ENCODE results near the gene KRTAP10-7.
"Not testable (repeated sequence)": the region's sequence is repeated elsewhere in the genome, so short reads cannot be mapped to it uniquely, and the experiment has no call there.

KRTAP10-7 gene

GRCh38 chr21:44626262-44626661 is 25.9 kb downstream of the KRTAP10-7 start:
- WGBS, 2 experiments (ENCODE audit: insufficient coverage in 2 of 2), result 90 to 91% methylated on average over 8 to 10 of the region's 10 CpGs

DNA sequence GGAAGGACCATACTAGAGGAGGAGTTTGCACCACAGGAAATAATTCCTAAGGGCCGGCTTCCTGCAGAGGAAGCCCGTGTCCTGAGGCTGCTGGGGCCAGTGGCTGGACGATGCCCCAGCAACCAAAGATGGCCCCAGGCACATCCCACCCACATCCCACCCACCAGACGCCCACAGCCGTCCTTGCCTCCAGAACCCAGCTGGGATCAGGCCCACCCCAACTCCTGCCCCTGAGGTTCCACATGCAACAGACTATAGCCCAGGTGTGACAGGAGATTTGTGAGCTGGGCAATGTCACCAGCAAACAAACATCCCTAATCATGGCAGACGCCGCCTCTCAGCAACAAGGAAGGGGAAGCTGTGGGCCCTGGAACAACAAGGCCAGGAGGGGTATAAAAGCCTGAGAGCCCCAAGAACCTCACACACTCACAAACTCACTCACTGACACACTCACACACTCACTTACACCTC is 26.3 kb downstream of the KRTAP10-7 start, which contains the start of gene KRTAP10-9:
Gene KRTAP10-9 (plus strand): TSS at position 421 of the 471 bp plus-strand sequence. CDS start 79 bp downstream, outside the sequence.
- WGBS, 2 experiments (ENCODE audit: insufficient coverage in 2 of 2), result 82 to 89% methylated on average over 2 to 6 of the region's 7 CpGs
- Histone ChIP-seq H3K4me3 (ENCODE audit: extremely low read depth, insufficient read depth, low read length, poor library complexity, severe bottlenecking) (no peak within 1 kb of the TSS), H3K36me3 (ENCODE audit: control insufficient read depth, insufficient read depth, low read length) (no peaks in the 10 kb centered on the region), H3K4me1 (ENCODE audit: control insufficient read depth, insufficient read depth, low read length, poor library complexity, severe bottlenecking) (no peaks in the 10 kb centered on the region), H3K9me3 (ENCODE audit: control insufficient read depth, low read length) (peaks cover 39% of the 10 kb centered on the region), H3K27ac (ENCODE audit: low read depth, low read length, severe bottlenecking) (no peak within 1 kb of the TSS)

More at GRCh38 chr21:44626262-44626661, 25.9 kb downstream of the KRTAP10-7 start:
- Histone ChIP-seq H3K36me3 (ENCODE audit: control insufficient read depth, insufficient read depth, low read length) (no peaks in the 10 kb centered on the region), H3K9me3 (ENCODE audit: control insufficient read depth, low read length) (peaks cover 39% of the 10 kb centered on the region), H3K4me3 (ENCODE audit: extremely low read depth, insufficient read depth, low read length, poor library complexity, severe bottlenecking) (no peak overlapping the region), H3K27ac (ENCODE audit: low read depth, low read length, severe bottlenecking) (no peak overlapping the region), H3K4me1 (ENCODE audit: control insufficient read depth, insufficient read depth, low read length, poor library complexity, severe bottlenecking) (no peaks in the 10 kb centered on the region)

DNA sequence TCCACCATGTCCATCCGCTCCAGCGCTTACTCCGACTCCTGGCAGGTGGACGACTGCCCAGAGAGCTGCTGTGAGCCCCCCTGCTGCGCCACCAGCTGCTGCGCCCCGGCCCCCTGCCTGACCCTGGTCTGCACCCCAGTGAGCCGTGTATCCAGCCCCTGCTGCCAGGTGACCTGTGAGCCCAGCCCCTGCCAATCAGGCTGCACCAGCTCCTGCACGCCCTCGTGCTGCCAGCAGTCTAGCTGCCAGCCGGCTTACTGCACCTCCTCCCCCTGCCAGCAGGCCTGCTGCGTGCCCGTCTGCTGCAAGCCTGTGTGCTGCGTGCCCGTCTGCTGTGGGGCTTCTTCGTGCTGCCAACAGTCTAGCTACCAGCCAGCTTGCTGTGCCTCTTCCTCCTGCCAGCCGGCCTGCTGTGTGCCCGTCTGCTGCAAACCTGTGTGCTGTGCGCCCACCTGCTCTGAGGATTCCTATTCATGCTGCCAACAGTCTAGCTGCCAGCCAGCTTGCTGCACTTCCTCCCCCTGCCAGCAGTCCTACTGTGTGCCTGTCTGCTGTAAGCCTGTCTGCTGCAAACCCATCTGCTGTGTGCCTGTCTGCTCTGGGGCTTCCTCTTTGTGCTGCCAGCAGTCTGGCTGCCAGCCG is 26.9 kb downstream of the KRTAP10-7 start:
- H3K4me1 ChIP-seq (ENCODE audit: control insufficient read depth, insufficient read depth, low read length, poor library complexity, severe bottlenecking); H3K4me3 ChIP-seq (ENCODE audit: extremely low read depth, insufficient read depth, low read length, poor library complexity, severe bottlenecking); H3K36me3 ChIP-seq (ENCODE audit: control insufficient read depth, insufficient read depth, low read length); H3K27ac ChIP-seq (ENCODE audit: low read depth, low read length, severe bottlenecking): not testable (repeated sequence)
- peaks cover 37% of the 10 kb centered on the region for H3K9me3 ChIP-seq (ENCODE audit: control insufficient read depth, low read length)
- WGBS, 2 experiments (ENCODE audit: insufficient coverage in 2 of 2), result 93 to 94% methylated on average over 10 to 16 of the region's 20 CpGs

- not testable (repeated sequence) for H3K4me1 ChIP-seq (ENCODE audit: control insufficient read depth, insufficient read depth, low read length, poor library complexity, severe bottlenecking); H3K36me3 ChIP-seq (ENCODE audit: control insufficient read depth, insufficient read depth, low read length); H3K4me3 ChIP-seq (ENCODE audit: extremely low read depth, insufficient read depth, low read length, poor library complexity, severe bottlenecking); H3K27ac ChIP-seq (ENCODE audit: low read depth, low read length, severe bottlenecking)
- peaks cover 33% of the 10 kb centered on the region for H3K9me3 ChIP-seq (ENCODE audit: control insufficient read depth, low read length)
- WGBS, 2 experiments (ENCODE audit: insufficient coverage in 2 of 2), result 80 to 84% methylated on average over 2 to 14 of the region's 15 CpGs
Observed at GRCh38 chr21:44627831-44628233, 27.4 kb downstream of the KRTAP10-7 start.

GRCh38 chr21:44628707-44629391 is 28.5 kb downstream of the KRTAP10-7 start:
- Histone ChIP-seq H3K4me1 (ENCODE audit: control insufficient read depth, insufficient read depth, low read length, poor library complexity, severe bottlenecking) (no peaks in the 10 kb centered on the region), H3K27ac (ENCODE audit: low read depth, low read length, severe bottlenecking) (no peak overlapping the region), H3K4me3 (ENCODE audit: extremely low read depth, insufficient read depth, low read length, poor library complexity, severe bottlenecking) (no peak overlapping the region), H3K36me3 (ENCODE audit: control insufficient read depth, insufficient read depth, low read length) (no peaks in the 10 kb centered on the region), H3K9me3 (ENCODE audit: control insufficient read depth, low read length) (peaks cover 23% of the 10 kb centered on the region)
- 91 to 93% methylated on average over 12 to 13 of the region's 18 CpGs for WGBS, 2 experiments (ENCODE audit: insufficient coverage in 2 of 2)

DNA sequence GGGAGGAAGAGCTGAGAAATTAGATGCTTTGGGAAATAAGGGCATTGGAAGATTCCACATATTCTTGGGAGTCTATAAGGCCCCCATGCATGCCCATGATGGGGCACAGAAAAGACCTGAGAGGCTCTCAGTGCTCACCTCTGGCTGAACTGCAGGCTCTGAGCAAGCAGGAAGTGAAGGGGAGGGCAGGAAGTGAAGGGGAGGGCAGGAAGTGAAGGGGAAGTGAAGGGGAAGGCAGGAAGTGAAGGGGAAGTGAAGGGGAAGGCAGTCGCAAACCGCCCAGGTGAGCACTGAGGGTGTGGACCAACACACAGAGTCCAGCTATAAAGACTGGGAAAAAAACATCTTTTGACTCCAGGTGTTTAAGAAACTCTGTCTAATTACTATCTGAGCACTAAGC is 30.0 kb downstream of the KRTAP10-7 start:
- Histone ChIP-seq H3K27ac (ENCODE audit: low read depth, low read length, severe bottlenecking) (no peak overlapping the region), H3K4me3 (ENCODE audit: extremely low read depth, insufficient read depth, low read length, poor library complexity, severe bottlenecking) (no peak overlapping the region), H3K36me3 (ENCODE audit: control insufficient read depth, insufficient read depth, low read length) (no peaks in the 10 kb centered on the region), H3K9me3 (ENCODE audit: control insufficient read depth, low read length) (peaks cover 7% of the 10 kb centered on the region), H3K4me1 (ENCODE audit: control insufficient read depth, insufficient read depth, low read length, poor library complexity, severe bottlenecking) (no peaks in the 10 kb centered on the region)
- 100% methylated on average over 2 of the region's 2 CpGs; no CpG with 5 or more reads in 1 of the 2 experiments for WGBS, 2 experiments (ENCODE audit: insufficient coverage in 2 of 2)

DNA sequence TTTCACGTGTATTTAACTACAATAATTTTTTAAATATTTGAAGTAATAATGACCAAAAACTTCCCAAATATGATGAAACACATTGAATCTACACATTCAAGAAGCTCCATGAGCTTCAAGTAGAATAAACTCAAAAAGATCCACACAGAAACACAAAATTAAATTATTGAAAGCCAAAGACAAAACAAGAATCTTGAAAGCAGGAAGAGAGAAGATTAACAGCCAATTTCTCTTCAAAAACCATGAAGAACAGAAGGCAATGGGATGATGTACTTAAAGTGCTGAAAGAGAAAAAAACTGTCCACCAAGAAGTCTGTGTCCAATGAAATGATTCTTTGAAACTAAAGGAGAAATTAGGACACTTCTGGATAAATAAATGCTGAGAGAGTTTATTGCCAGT is 31.7 kb downstream of the KRTAP10-7 start:
- no peak overlapping the region for H3K27ac ChIP-seq (ENCODE audit: low read depth, low read length, severe bottlenecking)
- H3K4me3 ChIP-seq (ENCODE audit: extremely low read depth, insufficient read depth, low read length, poor library complexity, severe bottlenecking), result no peak overlapping the region
- H3K4me1 ChIP-seq (ENCODE audit: control insufficient read depth, insufficient read depth, low read length, poor library complexity, severe bottlenecking), result no peaks in the 10 kb centered on the region
- H3K9me3 ChIP-seq (ENCODE audit: control insufficient read depth, low read length), result peaks cover 3% of the 10 kb centered on the region
- WGBS, 2 experiments (ENCODE audit: insufficient coverage in 2 of 2), result no CpG with 5 or more reads among the region's 1 CpG
- H3K36me3 ChIP-seq (ENCODE audit: control insufficient read depth, insufficient read depth, low read length), result no peaks in the 10 kb centered on the region

DNA sequence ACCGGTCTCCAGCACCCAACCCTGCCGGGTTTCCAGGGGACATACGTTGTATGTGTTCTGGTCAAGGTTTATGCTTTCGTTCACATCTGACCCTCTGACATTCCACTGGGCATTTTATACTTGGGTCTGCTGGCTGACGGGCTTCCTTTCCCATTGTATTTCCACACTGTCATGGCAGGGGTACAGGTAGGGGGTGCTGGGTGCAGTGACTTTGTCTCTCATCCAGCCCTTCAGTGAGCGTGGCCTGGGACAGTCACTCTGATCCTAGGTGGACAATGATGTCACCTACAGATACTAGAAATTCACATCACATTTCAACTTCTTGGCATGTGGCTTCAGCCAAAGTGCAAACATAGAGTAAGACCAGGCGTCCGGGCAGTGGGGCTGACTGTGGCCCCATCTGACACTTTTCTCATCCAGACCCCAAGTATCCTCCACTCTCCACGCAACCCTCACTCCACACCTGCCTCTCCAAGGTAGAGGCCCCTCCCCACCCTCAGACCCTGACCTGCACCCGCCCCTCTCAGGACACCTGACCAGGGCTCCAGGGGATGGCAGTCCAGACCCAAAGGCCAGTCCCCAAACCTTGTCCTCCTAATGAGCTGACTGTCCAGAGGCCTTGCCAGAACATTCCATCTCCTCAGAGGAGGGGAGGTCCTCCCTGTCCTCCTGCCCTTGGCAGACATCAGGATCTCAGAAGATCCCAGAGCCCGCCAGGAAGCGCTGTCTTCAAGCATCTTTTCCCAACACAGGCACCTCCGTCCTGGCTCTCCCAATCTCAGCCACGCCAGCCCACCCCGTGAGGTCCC is 36.0 kb downstream of the KRTAP10-7 start:
- Histone ChIP-seq H3K27ac (ENCODE audit: low read depth, low read length, severe bottlenecking) (no peak overlapping the region), H3K4me3 (ENCODE audit: extremely low read depth, insufficient read depth, low read length, poor library complexity, severe bottlenecking) (no peak overlapping the region), H3K4me1 (ENCODE audit: control insufficient read depth, insufficient read depth, low read length, poor library complexity, severe bottlenecking) (no peaks in the 10 kb centered on the region), H3K9me3 (ENCODE audit: control insufficient read depth, low read length) (peaks cover 9% of the 10 kb centered on the region), H3K36me3 (ENCODE audit: control insufficient read depth, insufficient read depth, low read length) (no peaks in the 10 kb centered on the region)
- 86 to 93% methylated on average over 11 to 14 of the region's 15 CpGs for WGBS, 2 experiments (ENCODE audit: insufficient coverage in 2 of 2)

DNA sequence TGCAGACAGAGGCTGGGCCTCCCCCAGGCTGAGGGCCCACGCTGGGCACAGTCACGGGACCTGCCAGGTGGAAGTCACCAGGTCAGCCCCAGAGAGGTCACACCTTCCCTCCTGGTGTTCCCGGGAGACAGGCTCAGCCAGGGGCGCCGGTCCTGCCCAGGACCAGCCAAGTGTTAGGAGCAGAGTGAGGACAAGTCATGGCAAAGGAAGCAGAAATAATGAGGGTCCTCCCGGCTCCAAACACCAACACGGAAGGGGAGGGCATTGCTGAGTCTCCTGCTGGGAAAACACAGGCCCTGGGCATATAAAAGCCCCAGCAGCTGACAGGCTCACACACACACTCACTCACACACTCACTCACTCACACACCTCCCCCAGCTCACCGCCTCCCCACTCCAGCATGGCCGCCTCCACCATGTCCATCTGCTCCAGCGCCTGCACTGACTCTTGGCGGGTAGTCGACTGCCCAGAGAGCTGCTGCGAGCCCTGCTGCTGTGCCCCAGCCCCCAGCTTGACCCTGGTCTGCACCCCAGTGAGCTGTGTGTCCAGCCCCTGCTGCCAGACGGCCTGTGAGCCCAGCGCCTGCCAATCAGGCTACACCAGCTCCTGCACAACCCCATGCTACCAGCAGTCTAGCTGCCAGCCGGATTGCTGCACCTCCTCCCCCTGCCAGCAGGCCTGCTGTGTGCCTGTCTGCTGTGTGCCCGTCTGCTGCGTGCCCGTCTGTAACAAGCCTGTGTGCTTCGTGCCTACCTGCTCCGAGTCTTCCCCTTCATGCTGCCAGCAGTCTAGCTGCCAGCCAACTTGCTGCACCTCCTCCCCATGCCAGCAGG is 36.8 kb downstream of the KRTAP10-7 start, which contains the start of gene KRTAP10-10:
Gene KRTAP10-10 (plus strand): TSS at position 339 of the 833 bp plus-strand sequence. CDS start 62 bp downstream, at position 401.
- H3K9me3 ChIP-seq (ENCODE audit: control insufficient read depth, low read length), result peaks cover 7% of the 10 kb centered on the region
- H3K4me1 ChIP-seq (ENCODE audit: control insufficient read depth, insufficient read depth, low read length, poor library complexity, severe bottlenecking), result no peaks in the 10 kb centered on the region
- WGBS, 2 experiments (ENCODE audit: insufficient coverage in 2 of 2), result 71 to 76% methylated on average over 15 to 20 of the region's 21 CpGs
- no peak within 1 kb of the TSS for H3K4me3 ChIP-seq (ENCODE audit: extremely low read depth, insufficient read depth, low read length, poor library complexity, severe bottlenecking)
- no peak within 1 kb of the TSS for H3K27ac ChIP-seq (ENCODE audit: low read depth, low read length, severe bottlenecking)
- H3K36me3 ChIP-seq (ENCODE audit: control insufficient read depth, insufficient read depth, low read length), result no peaks in the 10 kb centered on the region

DNA sequence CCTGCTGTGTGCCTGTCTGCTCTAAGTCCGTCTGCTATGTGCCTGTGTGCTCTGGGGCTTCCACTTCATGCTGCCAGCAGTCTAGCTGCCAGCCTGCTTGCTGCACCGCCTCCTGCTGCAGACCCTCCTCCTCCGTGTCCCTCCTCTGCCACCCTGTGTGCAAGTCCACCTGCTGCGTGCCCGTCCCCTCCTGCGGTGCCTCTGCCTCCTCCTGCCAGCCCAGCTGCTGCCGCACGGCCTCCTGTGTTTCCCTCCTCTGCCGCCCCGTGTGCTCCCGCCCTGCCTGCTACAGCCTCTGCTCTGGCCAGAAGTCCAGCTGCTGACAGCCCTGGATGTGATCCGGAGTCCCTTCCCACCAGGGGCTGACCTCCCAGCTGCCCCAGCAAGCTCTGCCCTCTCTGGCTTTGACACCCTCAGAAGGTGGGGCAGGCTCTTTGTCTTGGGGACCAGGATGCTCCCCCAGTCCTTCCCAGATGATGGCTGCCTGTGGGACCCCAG is 37.5 kb downstream of the KRTAP10-7 start:
- not testable (repeated sequence) for H3K36me3 ChIP-seq (ENCODE audit: control insufficient read depth, insufficient read depth, low read length); H3K27ac ChIP-seq (ENCODE audit: low read depth, low read length, severe bottlenecking); H3K9me3 ChIP-seq (ENCODE audit: control insufficient read depth, low read length); H3K4me3 ChIP-seq (ENCODE audit: extremely low read depth, insufficient read depth, low read length, poor library complexity, severe bottlenecking); H3K4me1 ChIP-seq (ENCODE audit: control insufficient read depth, insufficient read depth, low read length, poor library complexity, severe bottlenecking)
- WGBS, 2 experiments (ENCODE audit: insufficient coverage in 2 of 2), result 85 to 88% methylated on average over 2 to 6 of the region's 12 CpGs

Data from mesodermal cell (in vitro differentiated cells).